HG02759 (cell line): Measurements from ENCODE around the gene C16orf78.

ENCODE experiments used
- ATAC-seq: cut with Tn5 transposase; IDR thresholded peaks from one replicate; pipeline ENCODE4 v1.9.1; 2021; ENCODE audit warnings: mild to moderate bottlenecking, moderate library complexity; ENCODE audit not compliant: unreplicated experiment

C16orf78 gene

DNA sequence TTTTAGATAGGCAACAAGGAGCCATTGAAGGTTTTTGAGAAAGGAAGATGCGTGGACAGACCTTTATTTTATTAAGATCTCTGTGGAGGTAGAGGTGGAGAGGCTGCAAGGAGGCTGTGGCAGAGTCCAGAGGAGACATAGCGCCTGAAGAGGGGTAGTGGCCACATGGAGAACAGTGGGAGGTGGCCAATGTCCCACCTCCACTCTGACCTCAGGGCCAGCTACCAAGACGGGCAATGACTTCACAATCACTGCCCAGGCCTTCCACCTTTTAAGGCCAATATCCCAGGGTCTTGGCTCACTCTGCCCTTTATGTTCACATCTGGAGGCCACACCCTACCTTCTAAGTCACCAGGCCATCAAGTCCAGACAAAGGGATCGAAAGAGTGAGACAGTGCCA is at the start of gene C16orf78:
Gene C16orf78, plus strand, starts transcription at position 301 of the 400 bp plus-strand sequence. CDS start 136 bp downstream, outside the sequence.
- ATAC-seq: no peak

DNA sequence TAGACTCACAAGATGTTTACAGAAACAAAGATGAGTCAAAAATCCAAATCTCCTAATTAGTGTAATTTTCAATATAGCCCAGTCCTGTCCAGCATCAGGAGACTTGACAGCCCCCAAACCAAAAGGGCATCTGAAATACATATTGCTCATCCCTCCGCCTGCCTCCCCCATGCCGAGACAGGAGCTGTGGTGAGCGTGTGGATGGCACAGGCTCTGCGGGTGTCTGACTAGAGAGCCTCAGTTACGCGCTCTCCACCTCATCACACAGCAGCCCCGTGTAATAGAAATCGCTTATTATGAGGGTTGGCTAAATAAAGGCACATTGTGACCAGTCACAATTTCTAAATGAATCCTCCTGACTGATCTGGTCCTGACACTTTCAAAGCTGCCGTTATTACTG is 48.9 kb upstream of the C16orf78 start:
- ATAC-seq: no peak

- ATAC-seq: no peak
Measured at GRCh38 chr16:49327466-49327865, 46.1 kb upstream of the C16orf78 start.

DNA sequence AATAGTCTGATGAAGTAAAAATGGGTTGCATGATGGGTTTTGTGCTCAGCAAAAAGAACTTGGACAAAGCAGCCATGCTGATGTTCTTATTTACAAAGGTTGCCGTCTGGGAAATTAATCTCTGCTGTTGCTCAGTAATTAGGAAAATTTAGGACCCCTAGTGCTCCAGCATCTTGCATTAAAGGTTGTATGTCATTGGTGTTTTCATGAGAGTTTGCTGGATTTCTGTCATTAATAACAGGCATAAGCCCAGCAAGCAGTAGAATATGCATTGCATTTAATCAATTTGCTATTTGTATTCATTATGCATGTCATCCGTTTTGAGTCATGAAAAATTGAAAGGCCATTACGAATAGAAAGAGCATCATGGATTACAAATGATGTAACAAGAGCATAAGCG is 45.3 kb upstream of the C16orf78 start:
- no peak for ATAC-seq

GRCh38 chr16:49330562-49331201 is 42.9 kb upstream of the C16orf78 start:
- no peak for ATAC-seq

DNA sequence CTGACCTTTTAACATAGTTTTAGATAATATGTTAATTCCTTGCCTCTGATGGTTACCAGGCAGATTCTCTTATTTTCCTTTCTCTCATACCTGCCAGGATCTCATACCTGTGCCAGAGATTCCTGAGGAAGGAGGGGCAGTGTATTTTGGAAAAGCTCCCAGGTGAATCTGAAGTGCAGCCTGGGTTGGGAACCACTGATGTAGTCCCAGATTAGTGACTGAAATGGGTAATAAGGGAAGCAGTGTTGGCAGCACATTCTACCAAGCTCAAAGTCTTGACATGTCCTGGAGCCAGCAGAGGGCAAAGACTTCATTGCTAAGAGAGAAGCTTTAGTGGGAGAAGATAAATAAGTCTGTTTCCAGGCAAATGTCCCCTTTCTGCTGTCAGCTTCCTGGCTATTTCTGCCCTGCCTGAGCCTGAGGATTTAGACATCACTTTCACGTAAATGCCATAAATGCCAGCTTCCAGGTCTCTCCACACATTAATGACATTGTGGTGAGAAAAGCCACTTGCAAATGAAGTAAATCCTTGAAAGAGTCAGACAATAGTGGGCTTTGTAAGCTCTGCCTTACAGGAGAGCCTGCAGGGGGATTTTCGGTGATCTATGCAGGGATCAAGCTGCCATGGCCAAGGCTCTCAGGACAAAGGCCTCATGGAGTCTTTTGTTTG is 40.9 kb upstream of the C16orf78 start:
- ATAC-seq: no peak

GRCh38 chr16:49333259-49333597 is 40.4 kb upstream of the C16orf78 start:
- no peak for ATAC-seq

DNA sequence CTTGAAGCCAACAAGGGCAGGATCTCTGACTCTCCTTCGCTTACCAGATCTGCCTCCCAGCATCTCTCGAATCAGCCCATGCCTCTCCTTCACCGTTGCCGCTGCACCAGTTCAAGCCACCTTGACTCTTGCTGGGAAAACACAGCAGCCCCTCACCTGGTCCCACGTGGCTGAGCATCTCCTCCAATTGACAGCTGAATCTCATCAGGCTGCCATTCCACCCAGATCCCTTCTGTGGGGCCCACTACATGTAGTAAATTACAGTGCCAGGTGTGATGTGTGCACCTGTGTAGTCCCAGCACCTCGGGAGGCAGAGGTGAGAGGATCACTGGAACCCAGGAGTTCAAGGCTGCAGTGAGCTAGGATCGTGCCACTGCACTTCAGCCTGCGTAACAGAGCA is 37.8 kb upstream of the C16orf78 start:
- no peak for ATAC-seq

DNA sequence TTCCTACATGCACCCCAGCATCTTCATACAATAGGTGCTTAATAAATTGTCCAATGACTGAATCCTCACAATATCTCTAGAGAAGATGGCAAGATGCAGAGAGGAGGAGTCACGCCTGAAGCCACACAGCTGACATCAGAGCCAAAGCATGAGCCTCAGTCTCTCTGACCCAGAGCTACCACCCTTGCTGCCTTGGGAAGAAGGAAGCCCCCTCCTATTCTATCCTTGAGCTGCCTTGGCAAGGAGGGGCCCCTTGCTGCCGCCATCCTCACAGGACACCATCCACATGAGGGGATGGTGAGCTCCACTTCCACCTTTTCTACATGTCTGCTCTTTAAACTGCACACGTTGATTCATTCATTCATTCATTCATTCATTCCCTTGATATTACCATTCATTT is 37.0 kb upstream of the C16orf78 start:
- ATAC-seq: no peak

GRCh38 chr16:49337814-49338350 is 35.7 kb upstream of the C16orf78 start:
- no peak for ATAC-seq

DNA sequence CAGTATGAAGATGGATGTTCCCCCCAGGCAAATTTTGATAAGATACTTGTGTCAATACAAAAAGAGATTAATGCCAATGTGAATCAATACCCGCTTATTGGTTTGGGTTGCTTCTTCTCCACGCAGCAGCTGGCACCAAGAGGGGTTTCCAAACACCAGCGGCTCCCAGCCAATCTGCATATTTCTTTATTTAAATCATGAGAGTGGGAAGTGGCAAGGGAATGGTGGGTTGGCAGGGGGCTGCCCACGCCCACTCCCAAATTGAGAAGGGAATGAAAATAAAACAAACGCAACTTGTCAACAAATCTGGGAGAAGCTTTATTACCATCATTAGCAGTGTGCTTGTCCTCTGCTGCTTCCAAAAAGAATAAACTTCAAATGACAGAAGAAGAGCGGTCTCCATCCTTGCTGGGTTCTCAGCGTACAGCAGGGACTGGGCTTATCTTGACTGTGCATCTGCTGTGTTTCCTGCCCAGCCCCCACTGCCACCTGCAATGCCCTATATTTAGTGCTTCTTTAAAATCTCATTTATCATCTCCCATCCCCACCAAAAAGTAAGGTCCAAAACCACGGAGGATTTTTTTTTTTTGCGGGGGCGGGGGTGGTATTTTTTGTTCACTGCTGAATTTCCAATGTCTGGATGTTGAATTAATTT is 34.9 kb upstream of the C16orf78 start:
- ATAC-seq: no peak

DNA sequence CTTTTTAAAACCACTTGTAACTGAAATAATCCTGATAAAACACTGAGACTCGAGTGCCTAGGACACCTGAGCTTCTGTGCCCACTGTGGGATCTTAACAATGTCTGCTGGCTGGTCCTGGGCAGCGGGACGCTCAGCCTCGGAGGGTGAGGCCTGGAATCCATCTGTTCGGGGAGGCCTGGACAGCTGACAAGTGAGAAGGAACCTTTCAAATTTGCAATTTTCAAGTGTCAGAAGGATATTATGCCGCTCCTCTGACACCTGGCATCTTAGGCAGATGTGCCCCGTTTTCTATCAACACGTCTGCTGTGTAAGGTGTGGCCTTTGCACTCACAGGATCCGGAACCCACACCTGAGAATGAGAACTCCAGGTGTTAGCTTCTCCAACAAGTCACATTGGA is 33.1 kb upstream of the C16orf78 start:
- ATAC-seq: no peak

GRCh38 chr16:49341706-49342105 is 31.9 kb upstream of the C16orf78 start:
- ATAC-seq: no peak

DNA sequence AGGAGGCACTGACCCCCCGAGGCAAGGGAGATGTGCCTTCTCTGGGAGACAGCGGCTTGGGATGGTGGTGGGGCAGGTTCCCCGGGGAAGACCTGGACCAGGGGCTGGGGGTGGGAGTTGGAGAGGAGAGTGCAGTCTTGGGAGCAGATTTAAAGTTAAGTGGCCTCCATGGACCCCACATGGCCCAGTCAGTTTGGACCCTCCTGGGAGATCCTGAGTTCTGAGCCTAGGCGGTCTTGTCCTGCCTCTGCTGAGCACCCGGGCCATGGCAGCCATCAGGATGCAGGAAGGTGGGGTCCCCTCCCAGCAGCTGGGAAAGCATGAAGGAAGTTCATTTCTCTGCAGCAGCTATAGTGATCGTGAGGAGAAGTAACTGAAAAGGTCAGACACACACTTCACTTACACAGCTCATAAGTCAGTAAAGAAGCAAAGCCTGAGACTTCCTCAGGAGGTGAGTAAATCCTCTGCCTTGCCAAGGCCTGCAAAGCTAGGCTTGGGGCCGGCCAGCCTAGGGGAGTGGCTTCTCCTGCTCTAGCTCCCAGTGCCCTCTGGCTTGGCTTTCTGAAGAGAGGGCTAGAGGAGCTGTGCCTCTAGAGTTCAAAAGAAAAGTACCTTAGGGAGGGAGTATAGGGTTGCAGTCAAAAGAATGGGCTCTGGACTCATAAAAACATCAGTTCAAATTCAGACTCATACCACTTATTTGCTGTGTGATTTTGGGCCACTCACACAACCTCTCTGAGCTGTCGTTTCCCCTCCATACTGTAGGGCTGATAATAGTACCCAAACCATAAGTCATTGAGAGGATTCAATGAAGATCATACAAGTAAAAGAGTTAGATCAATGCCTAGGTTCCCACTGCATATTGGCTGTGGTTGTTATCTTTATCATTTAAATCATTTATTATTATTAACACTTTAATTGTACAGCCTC is 31.0 kb upstream of the C16orf78 start:
- no peak for ATAC-seq

GRCh38 chr16:49343291-49343690 is 30.3 kb upstream of the C16orf78 start:
- ATAC-seq: no peak

- no peak for ATAC-seq
Measured at GRCh38 chr16:49344401-49344800, 29.2 kb upstream of the C16orf78 start.

GRCh38 chr16:49345829-49346228 is 27.8 kb upstream of the C16orf78 start:
- no peak for ATAC-seq

DNA sequence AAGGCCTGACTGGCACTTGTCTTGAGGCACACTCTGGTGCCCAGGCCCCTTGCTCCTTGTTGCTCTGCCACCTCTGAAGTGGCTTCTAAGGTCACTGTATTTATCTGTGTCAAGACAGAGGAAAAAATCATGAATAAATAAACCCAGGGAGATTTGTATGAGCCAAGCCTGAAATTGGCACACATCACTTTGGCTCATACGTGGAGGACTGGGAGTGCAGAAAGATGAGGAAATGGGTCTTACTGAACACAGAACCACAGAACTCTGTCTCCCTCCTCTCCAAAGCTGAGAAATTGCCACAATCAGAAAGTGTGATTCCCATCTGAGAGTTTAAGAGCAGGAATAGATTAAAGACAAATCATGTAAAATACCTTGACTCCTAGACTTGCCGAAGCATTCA is 27.1 kb upstream of the C16orf78 start:
- ATAC-seq: no peak

GRCh38 chr16:49347476-49347875 is 26.1 kb upstream of the C16orf78 start:
- ATAC-seq: no peak

- ATAC-seq: no peak
Measured at GRCh38 chr16:49348408-49349176, 25.0 kb upstream of the C16orf78 start.
